Fibroblast of skin of abdomen (primary cell): ENCODE results near the gene ATXN1.
"Not testable (repeated sequence)": the region's sequence is repeated elsewhere in the genome, so short reads cannot be mapped to it uniquely, and the experiment has no call there.

ENCODE experiments used
- DNase-seq: peaks from one replicate; pipeline ENCODE4 v3.0.0-alpha.2; 2013

Gene ATXN1

GRCh38 chr6:16563628-16564240, 197.5 kb downstream of the ATXN1 start:
- DNase-seq = no peak

DNA sequence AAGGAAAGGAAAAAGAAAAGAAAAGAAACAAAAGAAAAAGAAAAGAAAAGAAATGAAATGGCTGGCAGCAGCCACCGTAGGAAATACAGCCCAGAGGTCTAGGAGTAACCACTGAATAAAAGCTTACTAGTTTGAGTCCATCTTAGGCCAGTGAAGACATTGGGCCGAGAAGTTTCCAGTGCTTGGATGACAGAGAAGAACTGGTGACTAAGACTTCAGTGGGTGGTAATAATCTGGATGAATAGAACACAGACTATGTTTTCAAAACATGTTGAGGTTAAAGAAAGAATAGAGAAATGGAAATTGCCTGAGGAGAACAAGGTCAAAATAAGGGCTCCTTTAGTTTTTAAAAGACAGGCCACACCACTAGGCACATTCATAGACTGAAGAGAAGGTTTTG, 198.8 kb downstream of the ATXN1 start:
- DNase-seq = no peak

GRCh38 chr6:16559071-16559470, 202.2 kb downstream of the ATXN1 start:
- DNase-seq = no peak

- DNase-seq = no peak
These were observed 205.7 kb downstream of the ATXN1 start for GRCh38 chr6:16555550-16555949.

GRCh38 chr6:16553531-16553930, 207.7 kb downstream of the ATXN1 start:
- no peak for DNase-seq

GRCh38 chr6:16551466-16551865, 209.8 kb downstream of the ATXN1 start:
- no peak for DNase-seq

DNA sequence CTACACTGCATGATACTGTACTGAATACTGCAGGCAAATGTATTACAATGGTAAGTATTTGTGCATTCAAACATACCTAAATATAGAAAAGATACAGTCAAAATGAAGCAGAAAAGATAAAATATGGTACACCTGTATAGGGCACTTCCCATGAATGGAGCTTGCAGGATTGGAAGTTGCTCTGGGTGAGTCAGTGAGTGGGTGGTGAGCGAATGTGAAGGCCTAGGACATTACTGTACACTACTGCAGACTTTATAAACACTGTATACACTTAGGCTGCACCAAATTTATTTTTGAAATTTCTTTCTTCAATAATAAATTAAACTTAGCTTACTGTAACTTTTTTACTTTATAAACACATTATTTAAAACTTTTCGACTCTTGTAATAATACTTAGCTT, 213.1 kb downstream of the ATXN1 start:
- no peak for DNase-seq

DNA sequence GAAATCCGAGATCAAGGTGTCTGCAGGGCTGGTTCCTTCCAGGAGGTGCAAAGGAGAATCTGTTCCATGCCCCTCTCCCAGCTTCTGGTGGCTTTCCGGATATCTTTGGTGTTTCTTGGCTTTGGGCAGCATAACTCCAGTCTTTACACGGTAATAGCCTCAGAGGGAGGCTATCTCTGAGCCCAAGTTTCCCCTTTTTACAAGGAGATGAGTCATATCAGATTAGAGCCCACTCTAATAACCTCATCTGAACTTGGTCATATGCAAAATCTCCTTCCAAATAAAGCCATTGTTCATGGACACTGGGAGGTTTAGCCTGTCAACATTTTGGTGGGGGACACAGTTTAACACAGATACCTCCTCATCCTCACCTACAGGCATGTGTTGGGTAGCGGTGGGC, 213.7 kb downstream of the ATXN1 start:
- DNase-seq = no peak

DNA sequence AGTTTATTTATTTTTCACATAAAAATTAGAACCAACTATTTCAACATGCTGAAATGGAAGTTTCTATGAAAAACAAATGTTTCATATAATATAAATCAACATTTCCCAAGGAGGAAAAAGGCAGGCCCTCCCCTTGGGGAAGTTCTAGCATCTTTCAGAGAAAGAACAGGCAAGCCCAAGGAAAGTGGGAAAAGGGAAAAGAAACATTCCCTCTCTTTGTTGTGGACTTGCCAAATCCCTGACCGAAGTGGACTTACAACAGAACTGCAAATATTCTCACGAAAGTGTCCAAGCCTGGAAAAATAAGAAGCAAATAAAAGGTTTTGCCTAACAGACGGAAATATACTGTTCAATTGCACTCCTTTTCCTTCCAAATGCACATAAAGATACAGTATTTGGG, 214.4 kb downstream of the ATXN1 start:
- DNase-seq = no peak

GRCh38 chr6:16545382-16545781, 215.9 kb downstream of the ATXN1 start:
- DNase-seq = no peak

DNA sequence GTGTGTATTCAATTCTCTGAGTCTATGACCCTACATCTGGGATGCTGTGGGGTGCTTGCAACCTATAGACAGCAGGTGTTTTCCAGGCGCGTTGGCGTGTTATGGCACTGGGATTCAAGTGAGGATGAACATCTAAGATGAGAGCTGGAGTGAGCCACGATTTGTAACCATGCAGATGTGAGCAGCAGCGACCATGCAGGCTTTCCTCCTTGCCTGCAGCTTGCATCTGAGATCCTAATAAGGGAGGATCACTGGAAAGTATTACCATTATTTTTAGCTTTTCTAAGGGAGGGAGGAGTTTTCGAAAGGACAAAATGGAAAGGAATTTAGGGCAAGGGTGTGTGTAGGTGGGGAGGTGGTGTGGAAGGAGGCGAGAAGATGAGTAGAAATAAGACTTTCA, 216.7 kb downstream of the ATXN1 start:
- DNase-seq = no peak

DNA sequence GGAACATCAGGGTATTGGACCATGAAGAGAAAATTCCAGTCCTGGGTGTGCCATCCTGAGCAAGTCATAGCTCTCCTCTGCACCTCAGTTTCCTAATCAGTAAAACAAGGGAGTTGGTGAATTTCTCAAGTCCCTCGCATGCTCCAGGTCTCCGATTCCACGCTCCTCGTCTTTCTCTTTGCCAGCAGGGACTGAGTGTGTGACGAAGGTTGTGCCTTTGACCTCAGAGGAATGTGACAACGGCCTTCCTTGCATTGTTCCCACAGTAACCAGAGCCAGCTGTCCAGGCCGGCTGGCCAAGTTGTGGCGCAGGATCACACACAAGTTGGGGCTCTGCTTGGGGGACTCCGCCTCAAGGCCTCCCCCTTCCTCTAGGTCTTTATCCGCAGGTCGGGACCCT, 217.3 kb downstream of the ATXN1 start:
- DNase-seq = no peak

DNA sequence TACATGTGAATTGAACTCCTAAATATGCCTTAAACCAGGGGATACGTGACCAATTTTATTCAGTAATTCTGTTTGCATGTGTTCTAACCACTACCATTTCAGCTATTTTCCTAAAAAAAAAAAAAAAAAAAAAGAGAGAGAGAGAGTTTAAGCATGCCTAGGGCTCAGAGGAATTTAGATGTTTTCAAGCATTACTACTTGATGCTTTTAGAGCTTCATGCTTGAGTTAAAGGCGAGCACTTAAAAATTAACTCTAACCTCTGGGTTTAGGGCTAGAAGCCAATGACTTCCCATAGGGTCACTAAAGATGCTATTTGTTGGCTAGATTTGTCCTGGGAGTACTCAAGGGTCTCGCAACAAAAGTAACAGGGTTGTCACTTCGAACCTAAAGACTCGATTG, 217.7 kb downstream of the ATXN1 start:
- DNase-seq = no peak

- no peak for DNase-seq
These were observed 219.2 kb downstream of the ATXN1 start for GRCh38 chr6:16542070-16542469.

- DNase-seq = no peak
These were observed 220.2 kb downstream of the ATXN1 start for GRCh38 chr6:16540804-16541752.

DNA sequence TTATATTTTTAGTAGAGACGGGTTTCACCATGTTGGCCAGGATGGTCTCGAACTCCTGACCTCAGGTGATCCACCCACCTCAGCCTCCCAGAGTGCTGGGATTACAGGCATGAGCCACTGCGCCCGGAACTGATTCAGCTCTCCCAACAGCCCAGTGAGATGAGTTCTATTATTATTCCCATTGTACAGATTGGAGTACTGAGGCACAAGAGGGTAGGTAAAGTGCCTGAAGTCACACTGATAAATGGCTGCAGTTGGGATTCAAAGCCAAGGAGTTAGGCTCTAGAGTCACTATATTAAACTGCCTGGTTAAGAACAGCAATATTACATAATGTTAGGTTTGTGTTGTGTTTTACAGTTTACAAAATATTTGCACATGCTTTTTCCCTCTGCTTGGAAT, 220.9 kb downstream of the ATXN1 start:
- not testable (repeated sequence) for DNase-seq

- DNase-seq = no peak
These were observed 222.0 kb downstream of the ATXN1 start for GRCh38 chr6:16539086-16539931.

- DNase-seq = no peak
These were observed 225.7 kb downstream of the ATXN1 start for GRCh38 chr6:16535564-16535963.

DNA sequence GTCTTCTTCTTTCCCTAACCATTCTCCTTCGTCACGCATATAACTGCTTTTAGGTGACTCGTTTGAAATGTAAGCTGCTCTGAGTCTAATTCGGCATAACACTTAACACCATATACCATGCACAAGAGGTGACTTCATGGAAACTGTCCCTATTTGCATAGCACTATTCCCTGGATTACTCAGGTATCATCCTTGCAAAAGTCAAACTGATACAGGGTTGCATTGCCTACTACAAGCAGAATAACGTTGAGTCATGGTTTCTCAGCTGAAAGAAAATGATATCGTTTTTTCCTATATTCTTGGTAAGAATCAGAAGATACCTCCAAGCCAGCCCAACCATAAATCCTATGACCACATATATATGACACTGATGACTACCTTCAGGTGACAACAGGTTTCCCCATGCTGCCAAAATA, 227.5 kb downstream of the ATXN1 start:
- DNase-seq = no peak

GRCh38 chr6:16533210-16533609, 228.1 kb downstream of the ATXN1 start:
- no peak for DNase-seq

GRCh38 chr6:16527691-16528090, 233.6 kb downstream of the ATXN1 start:
- no peak for DNase-seq

GRCh38 chr6:16524380-16524707, 236.9 kb downstream of the ATXN1 start:
- DNase-seq = peak; percentile 80
